ENCODE data around the gene PSG6. TPM values are rescaled to one million over a fixed set of nuclear protein-coding genes. Genes with fewer than 3 reads are reported as not detected.
"Not testable (repeated sequence)": the region's sequence is repeated elsewhere in the genome, so short reads cannot be mapped to it uniquely, and the experiment has no call there.

The PSG6 gene
- polyA plus RNA-seq, 3 donors, result not detected

- Histone ChIP-seq H3K4me3 (replicated peaks in 1 of 3; ENCODE audit: low read depth in 2 of 3, low read length in 3 of 3) (no peak overlapping the region), H3K27ac (ENCODE audit: low read depth in 1 of 2, low read length in 2 of 2) (no peak overlapping the region), H2AFZ (ENCODE audit: insufficient read depth, low read depth, low read length, poor library complexity, severe bottlenecking) (no peak overlapping the region), H4K20me1 (ENCODE audit: insufficient read depth, low read length) (no peaks in the 10 kb centered on the region), H3K79me2 (ENCODE audit: insufficient read depth, low read length) (no peaks in the 10 kb centered on the region), H3K9me3 (replicated peaks in 1 of 2; ENCODE audit: control insufficient read depth in 1 of 2, insufficient read depth in 1 of 2, low read length in 2 of 2) (no peaks in the 10 kb centered on the region), H3K36me3 (replicated peaks in 1 of 2; ENCODE audit: control insufficient read depth in 1 of 2, insufficient read depth in 2 of 2, low read length in 2 of 2) (no peaks in the 10 kb centered on the region), H3K4me1 (ENCODE audit: control insufficient read depth in 1 of 2, insufficient read depth in 2 of 2, low read length in 2 of 2) (no peaks in the 10 kb centered on the region), H3K27me3 (ENCODE audit: control insufficient read depth in 2 of 2, insufficient read depth in 2 of 2, low read length in 2 of 2) (no peaks in the 10 kb centered on the region), H3K4me2 (replicated peaks; ENCODE audit: extremely low read depth, low read length, poor library complexity, severe bottlenecking) (no peak overlapping the region), H3K9ac (ENCODE audit: insufficient read depth, low read length, poor library complexity, severe bottlenecking) (no peak overlapping the region)
- peaks cover 0 to 2% (median 0%) of the 10 kb centered on the region in 7 donors for H3K9me3 Mint-ChIP-seq
- WGBS (ENCODE audit: insufficient coverage), result 19% methylated on average over 8 of the region's 13 CpGs
- no peak for DNase-seq
- H3K36me3 Mint-ChIP-seq, result no peaks in the 10 kb centered on the region
- intact Hi-C loops (cut with micrococcal nuclease), result no loop called here
- H3K27ac Mint-ChIP-seq, result no peak overlapping the region
- H3K4me1 Mint-ChIP-seq, result no peaks in the 10 kb centered on the region
- H3K4me3 Mint-ChIP-seq, result no peak overlapping the region
- peaks cover 2 to 4% (median 4%) of the 10 kb centered on the region in 3 donors for H3K27me3 Mint-ChIP-seq (ENCODE audit: low read depth in 3 of 3)
- TF ChIP-seq, protein P1, sequence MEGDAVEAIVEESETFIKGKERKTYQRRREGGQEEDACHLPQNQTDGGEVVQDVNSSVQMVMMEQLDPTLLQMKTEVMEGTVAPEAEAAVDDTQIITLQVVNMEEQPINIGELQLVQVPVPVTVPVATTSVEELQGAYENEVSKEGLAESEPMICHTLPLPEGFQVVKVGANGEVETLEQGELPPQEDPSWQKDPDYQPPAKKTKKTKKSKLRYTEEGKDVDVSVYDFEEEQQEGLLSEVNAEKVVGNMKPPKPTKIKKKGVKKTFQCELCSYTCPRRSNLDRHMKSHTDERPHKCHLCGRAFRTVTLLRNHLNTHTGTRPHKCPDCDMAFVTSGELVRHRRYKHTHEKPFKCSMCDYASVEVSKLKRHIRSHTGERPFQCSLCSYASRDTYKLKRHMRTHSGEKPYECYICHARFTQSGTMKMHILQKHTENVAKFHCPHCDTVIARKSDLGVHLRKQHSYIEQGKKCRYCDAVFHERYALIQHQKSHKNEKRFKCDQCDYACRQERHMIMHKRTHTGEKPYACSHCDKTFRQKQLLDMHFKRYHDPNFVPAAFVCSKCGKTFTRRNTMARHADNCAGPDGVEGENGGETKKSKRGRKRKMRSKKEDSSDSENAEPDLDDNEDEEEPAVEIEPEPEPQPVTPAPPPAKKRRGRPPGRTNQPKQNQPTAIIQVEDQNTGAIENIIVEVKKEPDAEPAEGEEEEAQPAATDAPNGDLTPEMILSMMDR (IDR thresholded peaks at IDR 0.05), result peak; percentile 22
These were observed 24.6 kb upstream of the PSG6 start for GRCh38 chr19:42942187-42942789.

DNA sequence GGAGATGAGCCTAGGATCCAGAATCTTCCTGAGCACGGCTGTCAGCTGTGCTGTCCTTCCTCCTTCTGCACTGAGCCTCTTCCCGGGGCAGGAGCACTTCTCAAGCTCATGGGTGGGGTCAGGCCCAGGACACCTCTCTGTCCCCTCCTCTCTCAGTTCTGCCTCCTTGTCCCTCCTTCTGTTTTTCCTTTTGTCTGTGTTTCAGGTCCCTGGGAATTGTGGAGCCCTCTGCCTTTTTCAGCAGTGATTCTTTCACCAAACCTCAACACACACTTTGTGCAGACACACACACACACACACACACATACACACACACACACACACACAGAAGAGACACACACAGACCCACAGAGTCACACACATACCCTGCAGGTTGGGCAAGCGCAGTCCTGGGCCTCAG, 19.4 kb upstream of the PSG6 start, which contains the start of gene PSG7:
Gene PSG7 (minus strand): TSS at position 101 of the 400 bp plus-strand sequence. CDS start 131 bp downstream, outside the sequence.
- H4K20me1 ChIP-seq (ENCODE audit: insufficient read depth, low read length); H3K9ac ChIP-seq (ENCODE audit: insufficient read depth, low read length, poor library complexity, severe bottlenecking); H3K4me2 ChIP-seq (replicated peaks; ENCODE audit: extremely low read depth, low read length, poor library complexity, severe bottlenecking); H3K27ac ChIP-seq (ENCODE audit: low read depth in 1 of 2, low read length in 2 of 2); H3K4me1 Mint-ChIP-seq; H3K9me3 ChIP-seq (replicated peaks in 1 of 2; ENCODE audit: control insufficient read depth in 1 of 2, insufficient read depth in 1 of 2, low read length in 2 of 2); H3K36me3 Mint-ChIP-seq; intact Hi-C loops (cut with micrococcal nuclease); DNase-seq; H3K79me2 ChIP-seq (ENCODE audit: insufficient read depth, low read length); H2AFZ ChIP-seq (ENCODE audit: insufficient read depth, low read depth, low read length, poor library complexity, severe bottlenecking); H3K4me3 ChIP-seq (replicated peaks in 1 of 3; ENCODE audit: low read depth in 2 of 3, low read length in 3 of 3); H3K4me3 Mint-ChIP-seq; H3K27me3 ChIP-seq (ENCODE audit: control insufficient read depth in 2 of 2, insufficient read depth in 2 of 2, low read length in 2 of 2); H3K4me1 ChIP-seq (ENCODE audit: control insufficient read depth in 1 of 2, insufficient read depth in 2 of 2, low read length in 2 of 2); H3K9me3 Mint-ChIP-seq; H3K36me3 ChIP-seq (replicated peaks in 1 of 2; ENCODE audit: control insufficient read depth in 1 of 2, insufficient read depth in 2 of 2, low read length in 2 of 2): not testable (repeated sequence)
- Mint-ChIP-seq H3K27me3 (ENCODE audit: low read depth in 3 of 3) (peaks cover 0 to 12% (median 4%) of the 10 kb centered on the region in 3 donors), H3K27ac (peak within 1 kb of the TSS in 1 of 7 donors; percentile 53)
- WGBS (ENCODE audit: insufficient coverage), result 81% methylated on average over 3 of the region's 3 CpGs

DNA sequence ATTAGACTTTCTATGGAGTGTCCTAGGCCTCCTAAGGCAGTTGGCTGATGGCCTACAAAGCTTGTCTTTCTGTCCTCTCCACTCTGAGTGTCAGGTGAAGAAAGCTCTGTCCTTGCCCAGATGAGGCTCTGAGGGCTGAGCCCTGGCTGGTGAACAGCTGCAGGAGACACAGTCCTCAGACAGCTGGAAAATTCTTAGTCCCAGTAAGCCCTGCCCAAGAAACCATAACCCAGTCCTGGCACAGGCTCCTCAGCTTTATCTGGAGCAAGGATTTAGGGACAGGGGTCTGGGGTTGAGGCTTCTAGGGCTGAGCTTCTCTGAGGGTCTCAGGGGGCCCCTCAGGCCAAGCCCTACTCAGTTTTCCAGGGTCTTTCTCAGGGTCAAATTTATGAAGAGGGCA, 17.0 kb upstream of the PSG6 start:
- H4K20me1 ChIP-seq (ENCODE audit: insufficient read depth, low read length); H3K36me3 Mint-ChIP-seq; H3K27me3 ChIP-seq (ENCODE audit: control insufficient read depth in 2 of 2, insufficient read depth in 2 of 2, low read length in 2 of 2); H3K9ac ChIP-seq (ENCODE audit: insufficient read depth, low read length, poor library complexity, severe bottlenecking); H3K4me3 ChIP-seq (replicated peaks in 1 of 3; ENCODE audit: low read depth in 2 of 3, low read length in 3 of 3); H3K9me3 Mint-ChIP-seq; H3K9me3 ChIP-seq (replicated peaks in 1 of 2; ENCODE audit: control insufficient read depth in 1 of 2, insufficient read depth in 1 of 2, low read length in 2 of 2); intact Hi-C loops (cut with micrococcal nuclease); H3K36me3 ChIP-seq (replicated peaks in 1 of 2; ENCODE audit: control insufficient read depth in 1 of 2, insufficient read depth in 2 of 2, low read length in 2 of 2); H3K4me1 ChIP-seq (ENCODE audit: control insufficient read depth in 1 of 2, insufficient read depth in 2 of 2, low read length in 2 of 2); H3K4me2 ChIP-seq (replicated peaks; ENCODE audit: extremely low read depth, low read length, poor library complexity, severe bottlenecking); H3K4me1 Mint-ChIP-seq; H3K4me3 Mint-ChIP-seq; H3K79me2 ChIP-seq (ENCODE audit: insufficient read depth, low read length); DNase-seq; H3K27ac ChIP-seq (ENCODE audit: low read depth in 1 of 2, low read length in 2 of 2); H3K27ac Mint-ChIP-seq; H2AFZ ChIP-seq (ENCODE audit: insufficient read depth, low read depth, low read length, poor library complexity, severe bottlenecking): not testable (repeated sequence)
- H3K27me3 Mint-ChIP-seq (ENCODE audit: low read depth in 3 of 3), result peaks cover 2 to 12% (median 4%) of the 10 kb centered on the region in 3 donors

- H3K36me3 Mint-ChIP-seq; H3K4me2 ChIP-seq (replicated peaks; ENCODE audit: extremely low read depth, low read length, poor library complexity, severe bottlenecking); H3K4me1 ChIP-seq (ENCODE audit: control insufficient read depth in 1 of 2, insufficient read depth in 2 of 2, low read length in 2 of 2); H4K20me1 ChIP-seq (ENCODE audit: insufficient read depth, low read length); H3K9ac ChIP-seq (ENCODE audit: insufficient read depth, low read length, poor library complexity, severe bottlenecking); H3K4me3 ChIP-seq (replicated peaks in 1 of 3; ENCODE audit: low read depth in 2 of 3, low read length in 3 of 3); H3K27ac Mint-ChIP-seq; H3K9me3 ChIP-seq (replicated peaks in 1 of 2; ENCODE audit: control insufficient read depth in 1 of 2, insufficient read depth in 1 of 2, low read length in 2 of 2); DNase-seq; H3K36me3 ChIP-seq (replicated peaks in 1 of 2; ENCODE audit: control insufficient read depth in 1 of 2, insufficient read depth in 2 of 2, low read length in 2 of 2); H2AFZ ChIP-seq (ENCODE audit: insufficient read depth, low read depth, low read length, poor library complexity, severe bottlenecking); intact Hi-C loops (cut with micrococcal nuclease); H3K27me3 ChIP-seq (ENCODE audit: control insufficient read depth in 2 of 2, insufficient read depth in 2 of 2, low read length in 2 of 2); H3K9me3 Mint-ChIP-seq; H3K27ac ChIP-seq (ENCODE audit: low read depth in 1 of 2, low read length in 2 of 2); H3K4me1 Mint-ChIP-seq; H3K4me3 Mint-ChIP-seq; H3K79me2 ChIP-seq (ENCODE audit: insufficient read depth, low read length): not testable (repeated sequence)
- peaks cover 2 to 12% (median 4%) of the 10 kb centered on the region in 3 donors for H3K27me3 Mint-ChIP-seq (ENCODE audit: low read depth in 3 of 3)
These were observed 16.5 kb upstream of the PSG6 start for GRCh38 chr19:42934183-42934582.
